ENCODE data around the gene PTPN23. TPM values are rescaled to one million over a fixed set of nuclear protein-coding genes. Genes with fewer than 3 reads are reported as not detected.

PTPN23 gene
- total RNA-seq, 2 experiments from 2014 or later, result 36.6 to 42.6 TPM

- ATAC-seq (ENCODE audit: low read depth), result no peak
- DNase-seq, result no peak
- no peaks in the 10 kb centered on the region for H3K9me3 Mint-ChIP-seq
- peaks cover 2% of the 10 kb centered on the region for H3K27me3 Mint-ChIP-seq
- POLR2A ChIA-PET, result interaction anchor here (2.1 kb wide), 1 partner anchor 215 kb away, joined by 8 read pairs; the partner anchor contains the start of gene SETD2
- H3K4me1 Mint-ChIP-seq, result peaks cover 32% of the 10 kb centered on the region
- no peak overlapping the region for H3K27ac Mint-ChIP-seq
- no peak overlapping the region for H3K4me3 Mint-ChIP-seq
- H3K36me3 Mint-ChIP-seq, result peaks cover 8% of the 10 kb centered on the region
Measured at GRCh38 chr3:47378869-47379268, 2.0 kb upstream of the PTPN23 start.

DNA sequence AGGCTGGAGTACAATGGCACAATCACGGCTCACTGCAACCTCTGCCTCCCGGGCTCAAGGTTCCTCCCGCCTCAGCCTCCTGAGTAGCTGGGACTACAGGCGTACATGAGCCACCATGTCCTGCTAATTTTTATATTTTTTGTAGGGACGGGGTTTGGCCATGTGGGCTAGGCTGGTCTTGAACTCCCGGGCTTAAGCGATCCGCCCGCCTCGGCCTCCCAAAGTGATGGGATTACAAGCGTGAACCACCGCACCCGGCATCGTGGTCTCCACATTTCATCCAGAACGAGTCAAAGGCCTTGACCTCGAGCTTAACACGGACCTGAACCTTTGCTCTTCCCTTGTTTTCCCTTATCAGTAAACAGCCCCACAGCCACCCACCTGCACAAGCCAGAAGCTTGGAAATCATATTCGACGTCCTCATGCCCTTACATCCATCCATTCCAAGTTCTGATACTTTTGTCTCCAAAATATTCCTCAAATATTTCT is 1.4 kb upstream of the PTPN23 start:
- Mint-ChIP-seq H3K9me3 (no peaks in the 10 kb centered on the region), H3K27me3 (no peaks in the 10 kb centered on the region), H3K36me3 (peaks cover 8% of the 10 kb centered on the region), H3K4me3 (peak overlapping the region; percentile 99), H3K27ac (peak overlapping the region; percentile 100), H3K4me1 (peaks cover 32% of the 10 kb centered on the region)
- ATAC-seq (ENCODE audit: low read depth) (no peak), DNase-seq (no peak)
- POLR2A ChIA-PET, result interaction anchor here (2.1 kb wide), 1 partner anchor 215 kb away, joined by 8 read pairs; the partner anchor contains the start of gene SETD2

DNA sequence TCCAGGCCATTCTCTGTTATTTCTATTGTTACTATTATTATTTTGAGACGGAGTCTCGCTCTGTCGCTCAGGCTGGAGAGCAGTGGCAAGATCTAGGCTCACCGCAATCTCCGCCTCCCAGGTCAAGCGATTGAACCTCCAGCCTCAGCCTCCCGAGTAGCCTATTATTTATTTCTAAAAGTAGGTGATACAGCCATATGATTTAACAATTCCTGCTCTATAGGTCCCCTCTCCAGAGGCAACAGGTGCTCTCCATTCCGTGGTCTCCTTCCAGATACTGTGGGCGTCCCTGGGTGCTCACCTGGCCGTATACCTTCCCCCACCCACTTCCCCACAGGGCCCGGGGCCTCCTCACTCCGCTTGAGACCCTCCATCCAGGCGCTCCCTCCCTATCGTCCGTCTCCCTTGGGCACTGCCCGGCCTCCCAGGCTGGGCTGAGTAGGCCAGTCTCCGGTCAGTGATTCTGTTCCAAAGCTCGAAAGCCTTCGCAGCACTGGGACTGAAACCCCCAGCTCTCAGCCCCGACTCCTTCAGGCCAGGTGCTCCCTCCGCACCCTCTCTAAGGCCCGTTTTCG is 708 bp upstream of the PTPN23 start:
- DNase-seq (no peak), ATAC-seq (ENCODE audit: low read depth) (no peak)
- Mint-ChIP-seq H3K27ac (peak overlapping the region; percentile 100), H3K36me3 (peaks cover 8% of the 10 kb centered on the region), H3K9me3 (no peaks in the 10 kb centered on the region), H3K4me3 (peak overlapping the region; percentile 99), H3K4me1 (peaks cover 32% of the 10 kb centered on the region), H3K27me3 (no peaks in the 10 kb centered on the region)
- POLR2A ChIA-PET, result interaction anchor here (0.7 to 2.1 kb wide), 10 partner anchors 33 to 454 kb away, joined by 3 to 8 read pairs (median 4); partner anchors contain the start of genes ELP6, KIF9, KLHL18 and NBEAL2

- DNase-seq, result peak; percentile 86
- Mint-ChIP-seq H3K27me3 (no peaks in the 10 kb centered on the region), H3K4me3 (peak overlapping the region; percentile 99), H3K27ac (peak overlapping the region; percentile 100), H3K9me3 (no peaks in the 10 kb centered on the region), H3K4me1 (peaks cover 37% of the 10 kb centered on the region), H3K36me3 (peaks cover 9% of the 10 kb centered on the region)
- POLR2A ChIA-PET, result interaction anchor here (0.7 to 1.6 kb wide), 7 partner anchors 32 to 1252 kb away, joined by 3 to 7 read pairs (median 4); partner anchors contain the start of genes ELP6 and NBEAL2
- ATAC-seq (ENCODE audit: low read depth), result peak; percentile 51
Measured at GRCh38 chr3:47381317-47382157, 716 bp downstream of the PTPN23 start.

- Mint-ChIP-seq H3K4me3 (no peak overlapping the region), H3K27me3 (no peaks in the 10 kb centered on the region), H3K4me1 (peaks cover 26% of the 10 kb centered on the region), H3K36me3 (peaks cover 15% of the 10 kb centered on the region), H3K9me3 (no peaks in the 10 kb centered on the region), H3K27ac (no peak overlapping the region)
- POLR2A ChIA-PET, result no interaction called here
- ATAC-seq (ENCODE audit: low read depth) (no peak), DNase-seq (no peak)
Measured at GRCh38 chr3:47384425-47384824, 3.6 kb downstream of the PTPN23 start.

GRCh38 chr3:47385007-47385406 is 4.2 kb downstream of the PTPN23 start:
- POLR2A ChIA-PET, result no interaction called here
- Mint-ChIP-seq H3K36me3 (peaks cover 15% of the 10 kb centered on the region), H3K4me1 (peaks cover 21% of the 10 kb centered on the region)

GRCh38 chr3:47385796-47386195 is 5.0 kb downstream of the PTPN23 start:
- Mint-ChIP-seq H3K4me3 (no peak overlapping the region), H3K27me3 (no peaks in the 10 kb centered on the region), H3K36me3 (peaks cover 15% of the 10 kb centered on the region), H3K9me3 (no peaks in the 10 kb centered on the region), H3K27ac (no peak overlapping the region), H3K4me1 (peaks cover 18% of the 10 kb centered on the region)
- no peak for ATAC-seq (ENCODE audit: low read depth)
- POLR2A ChIA-PET, result interaction anchor here (0.6 kb wide), 1 partner anchor 278 kb away, joined by 3 read pairs; no protein-coding TSS in a partner anchor
- no peak for DNase-seq

More at GRCh38 chr3:47385007-47385406, 4.2 kb downstream of the PTPN23 start:
- Mint-ChIP-seq H3K27me3 (no peaks in the 10 kb centered on the region), H3K4me3 (no peak overlapping the region), H3K27ac (no peak overlapping the region), H3K9me3 (no peaks in the 10 kb centered on the region)
- DNase-seq, result no peak
- ATAC-seq (ENCODE audit: low read depth), result no peak

- H3K4me1 Mint-ChIP-seq, result peaks cover 13% of the 10 kb centered on the region
- H3K27me3 Mint-ChIP-seq, result no peaks in the 10 kb centered on the region
- DNase-seq (no peak), ATAC-seq (ENCODE audit: low read depth) (no peak)
- POLR2A ChIA-PET, result interaction anchor here (0.5 kb wide), 1 partner anchor 9 kb away, joined by 3 read pairs; no protein-coding TSS in a partner anchor
- peaks cover 7% of the 10 kb centered on the region for H3K36me3 Mint-ChIP-seq
- H3K27ac Mint-ChIP-seq, result no peak overlapping the region
- no peak overlapping the region for H3K4me3 Mint-ChIP-seq
- no peaks in the 10 kb centered on the region for H3K9me3 Mint-ChIP-seq
Measured at GRCh38 chr3:47392933-47393332, 12.1 kb downstream of the PTPN23 start.

DNA sequence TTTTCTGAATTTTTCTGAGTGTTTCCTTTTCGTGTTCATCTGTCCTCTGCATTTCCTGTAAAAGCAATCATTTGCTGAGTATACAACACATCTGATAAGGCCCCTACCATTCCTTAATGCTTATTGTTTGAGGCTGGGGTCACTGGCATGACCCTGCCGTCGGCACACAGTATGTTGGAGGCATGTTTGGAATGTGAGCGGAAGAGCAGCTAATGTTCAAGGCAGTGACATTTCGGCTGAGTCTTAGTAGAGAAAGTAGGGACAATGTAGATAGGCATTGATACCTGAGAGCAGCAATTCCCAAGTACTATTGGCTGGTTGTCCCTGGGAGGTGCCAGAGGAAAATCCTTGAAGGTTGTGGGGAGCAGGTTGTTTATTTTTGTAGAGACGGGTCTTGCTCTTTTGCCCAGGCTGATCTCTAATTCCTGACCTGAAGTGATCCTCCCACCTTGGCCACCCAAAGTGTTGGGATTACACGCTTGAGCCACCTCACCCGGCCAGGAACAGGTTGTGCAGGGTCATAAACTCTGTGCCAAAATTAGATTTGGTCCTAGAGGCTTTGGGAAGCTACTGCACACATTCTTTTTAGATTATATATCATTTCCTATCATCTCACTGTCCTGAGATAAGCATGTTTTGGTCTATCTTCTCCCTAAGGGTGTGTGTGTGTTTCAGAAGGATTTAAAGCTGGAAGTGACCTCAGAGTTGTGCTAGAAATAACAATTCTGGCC is 13.5 kb downstream of the PTPN23 start:
- Mint-ChIP-seq H3K4me1 (peaks cover 18% of the 10 kb centered on the region), H3K4me3 (no peak overlapping the region), H3K9me3 (no peaks in the 10 kb centered on the region), H3K27me3 (no peaks in the 10 kb centered on the region), H3K36me3 (peaks cover 2% of the 10 kb centered on the region), H3K27ac (no peak overlapping the region)
- DNase-seq (no peak), ATAC-seq (ENCODE audit: low read depth) (no peak)
- POLR2A ChIA-PET, result interaction anchor here (0.6 kb wide), 1 partner anchor 100 kb away, joined by 9 read pairs; no protein-coding TSS in a partner anchor

DNA sequence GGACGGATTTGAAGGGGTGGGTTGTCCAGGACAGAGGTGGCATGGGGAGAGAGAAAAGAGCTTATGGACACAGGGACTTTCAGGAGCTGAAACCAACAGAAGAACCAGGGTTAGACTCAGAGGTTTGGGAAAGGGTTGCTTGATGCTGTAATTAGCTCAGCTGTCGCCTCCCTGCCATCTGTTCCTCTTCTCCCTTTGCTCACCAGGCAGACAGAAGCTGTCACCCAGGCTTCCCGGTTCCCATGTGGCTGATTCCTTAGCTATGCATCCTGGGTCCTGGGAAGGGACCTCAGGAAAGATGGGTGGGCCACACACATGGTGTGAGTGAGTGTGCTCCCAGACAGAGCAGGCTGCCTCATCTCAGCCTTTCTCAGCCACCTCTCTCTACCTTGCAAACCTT is 14.1 kb downstream of the PTPN23 start:
- POLR2A ChIA-PET, result no interaction called here
- Mint-ChIP-seq H3K27me3 (no peaks in the 10 kb centered on the region), H3K9me3 (no peaks in the 10 kb centered on the region), H3K4me1 (peaks cover 20% of the 10 kb centered on the region), H3K36me3 (peaks cover 2% of the 10 kb centered on the region), H3K4me3 (no peak overlapping the region), H3K27ac (peak overlapping the region; percentile 13)
- ATAC-seq (ENCODE audit: low read depth) (no peak), DNase-seq (no peak)

DNA sequence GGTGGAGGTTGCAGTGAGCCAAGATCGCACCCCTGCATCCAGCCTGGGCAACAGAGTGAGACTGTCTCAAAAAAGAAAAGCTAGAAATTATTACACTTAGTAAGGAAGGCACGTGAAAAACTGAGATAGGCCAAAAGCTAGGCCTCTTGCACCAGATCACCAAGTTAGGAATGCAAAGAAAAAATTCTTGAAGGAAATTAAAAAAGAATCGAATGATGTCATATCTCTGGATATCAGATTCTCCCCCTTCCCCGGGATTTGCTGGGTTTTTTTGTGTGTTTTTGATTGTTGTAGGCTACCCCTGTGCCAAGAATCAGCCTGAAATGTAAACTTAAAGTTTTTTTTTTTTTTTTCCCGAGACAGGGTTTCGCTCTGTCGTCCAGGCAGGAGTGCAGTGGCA is 17.4 kb downstream of the PTPN23 start:
- DNase-seq (no peak), ATAC-seq (ENCODE audit: low read depth) (no peak)
- Mint-ChIP-seq H3K9me3 (no peaks in the 10 kb centered on the region), H3K27ac (no peak overlapping the region), H3K36me3 (peaks cover 2% of the 10 kb centered on the region), H3K4me3 (no peak overlapping the region), H3K4me1 (peaks cover 16% of the 10 kb centered on the region), H3K27me3 (no peaks in the 10 kb centered on the region)
- POLR2A ChIA-PET, result no interaction called here

DNA sequence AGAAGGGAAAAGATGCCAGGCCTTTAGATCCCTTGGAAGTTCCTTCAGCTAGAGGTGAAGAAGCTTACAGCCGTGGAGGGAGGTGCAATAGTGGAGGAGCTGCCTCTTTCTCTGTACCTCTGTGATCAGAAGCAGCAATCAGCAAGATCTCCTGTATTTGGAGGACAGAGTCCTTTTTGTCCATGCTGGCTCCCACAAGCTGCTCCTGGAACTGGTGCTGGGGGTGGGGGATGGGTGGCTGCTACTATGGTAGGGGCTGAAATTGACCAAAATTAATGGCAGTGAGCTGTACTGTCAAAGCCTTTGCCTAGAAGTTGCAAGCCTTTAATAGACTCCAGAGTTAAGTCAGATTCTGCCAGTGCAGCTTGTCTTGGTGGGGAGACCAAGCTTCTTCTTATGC is 18.2 kb downstream of the PTPN23 start:
- Mint-ChIP-seq H3K36me3 (peaks cover 2% of the 10 kb centered on the region), H3K9me3 (no peaks in the 10 kb centered on the region), H3K4me3 (no peak overlapping the region), H3K4me1 (peaks cover 14% of the 10 kb centered on the region), H3K27me3 (no peaks in the 10 kb centered on the region), H3K27ac (no peak overlapping the region)
- ATAC-seq (ENCODE audit: low read depth), result no peak
- POLR2A ChIA-PET, result no interaction called here
- no peak for DNase-seq
